ENCODE data around the gene PACSIN2. TPM values are rescaled to one million over a fixed set of nuclear protein-coding genes. Genes with fewer than 3 reads are reported as not detected.

PACSIN2 gene
- total RNA-seq, 1 donor from 2014 or later = 19.2 TPM

GRCh38 chr22:42905217-42905616, 109.7 kb downstream of the PACSIN2 start:
- no peak for DNase-seq

- no peak for DNase-seq
These were observed 110.9 kb downstream of the PACSIN2 start for GRCh38 chr22:42904050-42904449.

- no peak for DNase-seq
These were observed 112.0 kb downstream of the PACSIN2 start for GRCh38 chr22:42902875-42903510.

- DNase-seq = no peak
These were observed 113.0 kb downstream of the PACSIN2 start for GRCh38 chr22:42901790-42902508.

- no peak for DNase-seq
These were observed 117.0 kb downstream of the PACSIN2 start for GRCh38 chr22:42897960-42898359.

GRCh38 chr22:42895541-42895981, 119.4 kb downstream of the PACSIN2 start:
- DNase-seq = no peak

GRCh38 chr22:42895087-42895486, 119.9 kb downstream of the PACSIN2 start:
- no peak for DNase-seq

- DNase-seq = no peak
These were observed 121.4 kb downstream of the PACSIN2 start for GRCh38 chr22:42893371-42894150.

GRCh38 chr22:42892571-42893316, 122.2 kb downstream of the PACSIN2 start:
- no peak for DNase-seq

- DNase-seq = no peak
These were observed 122.8 kb downstream of the PACSIN2 start for GRCh38 chr22:42892156-42892555.

GRCh38 chr22:42891696-42892095, 123.3 kb downstream of the PACSIN2 start:
- DNase-seq = no peak

GRCh38 chr22:42891008-42891407, 123.9 kb downstream of the PACSIN2 start:
- no peak for DNase-seq

GRCh38 chr22:42889304-42889703, 125.6 kb downstream of the PACSIN2 start:
- no peak for DNase-seq

- no peak for DNase-seq
These were observed 127.1 kb downstream of the PACSIN2 start for GRCh38 chr22:42887523-42888507.

- DNase-seq = no peak
These were observed 127.8 kb downstream of the PACSIN2 start for GRCh38 chr22:42887120-42887519.

- no peak for DNase-seq
These were observed 129.5 kb downstream of the PACSIN2 start for GRCh38 chr22:42885446-42885845.

- no peak for DNase-seq
These were observed 130.2 kb downstream of the PACSIN2 start for GRCh38 chr22:42884616-42885375.

GRCh38 chr22:42883970-42884369, 131.0 kb downstream of the PACSIN2 start:
- no peak for DNase-seq

- no peak for DNase-seq
These were observed 131.8 kb downstream of the PACSIN2 start for GRCh38 chr22:42883121-42883520.

GRCh38 chr22:42881982-42882656, 132.8 kb downstream of the PACSIN2 start:
- no peak for DNase-seq
